ENCODE measurements around the gene ATP5F1D. TPM values are rescaled to one million over a fixed set of nuclear protein-coding genes. Genes with fewer than 3 reads are reported as not detected.

The ATP5F1D gene
- total and polyA plus RNA-seq, 2 of the 13 experiments (the other 11 are each of a cell fraction or from before 2014, with no cell fraction given): 39.4 to 78.7 TPM

GRCh38 chr19:1284293-1284978 is 42.9 kb downstream of the ATP5F1D start (continued):
- TF ChIP-seq ZNF83 (CRISPR knock-in tag; IDR thresholded peaks at IDR 0.05; ENCODE audit: borderline replicate concordance) (no peak), NCOA2 (CRISPR knock-in tag; IDR thresholded peaks at IDR 0.05) (no peak), ZNF496 (CRISPR knock-in tag; IDR thresholded peaks at IDR 0.05; ENCODE audit: insufficient replicate concordance) (no peak), CBFB (CRISPR knock-in tag; IDR thresholded peaks at IDR 0.05) (no peak), ZNF577 (CRISPR knock-in tag; IDR thresholded peaks at IDR 0.05; ENCODE audit: borderline replicate concordance, low read depth) (no peak), ZNF235 (CRISPR knock-in tag; IDR thresholded peaks at IDR 0.05; ENCODE audit: borderline replicate concordance) (0 out of 2 replicates have a peak, but pooled peaks have one; percentile 5), ZNF234 (CRISPR knock-in tag; conservative IDR thresholded peaks at IDR 0.05) (no peak), ZFAT (CRISPR knock-in tag; conservative IDR thresholded peaks at IDR 0.05) (no peak), ZKSCAN1 (IDR thresholded peaks at IDR 0.05; ENCODE audit: low read length) (no peak), ARHGAP35 (CRISPR knock-in tag; IDR thresholded peaks at IDR 0.05; ENCODE audit: borderline replicate concordance) (no peak; the same call in 1 of the 2 replicates), NFIB (CRISPR knock-in tag; IDR thresholded peaks at IDR 0.05; ENCODE audit: borderline replicate concordance) (no peak), CREM (IDR thresholded peaks at IDR 0.05) (no peak; the same call in 1 of the 2 replicates), CREM (CRISPR knock-in tag; IDR thresholded peaks at IDR 0.05) (no peak), MEF2D (CRISPR knock-in tag; IDR thresholded peaks at IDR 0.05) (0 out of 2 replicates have a peak, but pooled peaks have one; percentile 25), ZNF652 (CRISPR knock-in tag; IDR thresholded peaks at IDR 0.05; ENCODE audit: borderline replicate concordance, low read depth) (no peak), ZNF256 (CRISPR knock-in tag; conservative IDR thresholded peaks at IDR 0.05) (no peak), CCAR2 (optimal IDR thresholded peaks at IDR 0.05; ENCODE audit: low read depth, low read length) (no peak), ZNF703 (CRISPR knock-in tag; IDR thresholded peaks at IDR 0.05; ENCODE audit: borderline replicate concordance) (no peak), SMAD3 (CRISPR knock-in tag; IDR thresholded peaks at IDR 0.05) (no peak), ZFP90 (CRISPR knock-in tag; IDR thresholded peaks at IDR 0.05; ENCODE audit: borderline replicate concordance) (no peak), ZNF296 (CRISPR knock-in tag; conservative IDR thresholded peaks at IDR 0.05) (no peak)
- TF ChIP-seq, protein P1, sequence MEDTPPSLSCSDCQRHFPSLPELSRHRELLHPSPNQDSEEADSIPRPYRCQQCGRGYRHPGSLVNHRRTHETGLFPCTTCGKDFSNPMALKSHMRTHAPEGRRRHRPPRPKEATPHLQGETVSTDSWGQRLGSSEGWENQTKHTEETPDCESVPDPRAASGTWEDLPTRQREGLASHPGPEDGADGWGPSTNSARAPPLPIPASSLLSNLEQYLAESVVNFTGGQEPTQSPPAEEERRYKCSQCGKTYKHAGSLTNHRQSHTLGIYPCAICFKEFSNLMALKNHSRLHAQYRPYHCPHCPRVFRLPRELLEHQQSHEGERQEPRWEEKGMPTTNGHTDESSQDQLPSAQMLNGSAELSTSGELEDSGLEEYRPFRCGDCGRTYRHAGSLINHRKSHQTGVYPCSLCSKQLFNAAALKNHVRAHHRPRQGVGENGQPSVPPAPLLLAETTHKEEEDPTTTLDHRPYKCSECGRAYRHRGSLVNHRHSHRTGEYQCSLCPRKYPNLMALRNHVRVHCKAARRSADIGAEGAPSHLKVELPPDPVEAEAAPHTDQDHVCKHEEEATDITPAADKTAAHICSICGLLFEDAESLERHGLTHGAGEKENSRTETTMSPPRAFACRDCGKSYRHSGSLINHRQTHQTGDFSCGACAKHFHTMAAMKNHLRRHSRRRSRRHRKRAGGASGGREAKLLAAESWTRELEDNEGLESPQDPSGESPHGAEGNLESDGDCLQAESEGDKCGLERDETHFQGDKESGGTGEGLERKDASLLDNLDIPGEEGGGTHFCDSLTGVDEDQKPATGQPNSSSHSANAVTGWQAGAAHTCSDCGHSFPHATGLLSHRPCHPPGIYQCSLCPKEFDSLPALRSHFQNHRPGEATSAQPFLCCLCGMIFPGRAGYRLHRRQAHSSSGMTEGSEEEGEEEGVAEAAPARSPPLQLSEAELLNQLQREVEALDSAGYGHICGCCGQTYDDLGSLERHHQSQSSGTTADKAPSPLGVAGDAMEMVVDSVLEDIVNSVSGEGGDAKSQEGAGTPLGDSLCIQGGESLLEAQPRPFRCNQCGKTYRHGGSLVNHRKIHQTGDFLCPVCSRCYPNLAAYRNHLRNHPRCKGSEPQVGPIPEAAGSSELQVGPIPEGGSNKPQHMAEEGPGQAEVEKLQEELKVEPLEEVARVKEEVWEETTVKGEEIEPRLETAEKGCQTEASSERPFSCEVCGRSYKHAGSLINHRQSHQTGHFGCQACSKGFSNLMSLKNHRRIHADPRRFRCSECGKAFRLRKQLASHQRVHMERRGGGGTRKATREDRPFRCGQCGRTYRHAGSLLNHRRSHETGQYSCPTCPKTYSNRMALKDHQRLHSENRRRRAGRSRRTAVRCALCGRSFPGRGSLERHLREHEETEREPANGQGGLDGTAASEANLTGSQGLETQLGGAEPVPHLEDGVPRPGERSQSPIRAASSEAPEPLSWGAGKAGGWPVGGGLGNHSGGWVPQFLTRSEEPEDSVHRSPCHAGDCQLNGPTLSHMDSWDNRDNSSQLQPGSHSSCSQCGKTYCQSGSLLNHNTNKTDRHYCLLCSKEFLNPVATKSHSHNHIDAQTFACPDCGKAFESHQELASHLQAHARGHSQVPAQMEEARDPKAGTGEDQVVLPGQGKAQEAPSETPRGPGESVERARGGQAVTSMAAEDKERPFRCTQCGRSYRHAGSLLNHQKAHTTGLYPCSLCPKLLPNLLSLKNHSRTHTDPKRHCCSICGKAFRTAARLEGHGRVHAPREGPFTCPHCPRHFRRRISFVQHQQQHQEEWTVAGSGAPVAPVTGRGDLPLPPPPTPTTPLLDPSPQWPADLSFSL (CRISPR knock-in tag; IDR thresholded peaks at IDR 0.05): no peak
- TF ChIP-seq, protein P2, sequence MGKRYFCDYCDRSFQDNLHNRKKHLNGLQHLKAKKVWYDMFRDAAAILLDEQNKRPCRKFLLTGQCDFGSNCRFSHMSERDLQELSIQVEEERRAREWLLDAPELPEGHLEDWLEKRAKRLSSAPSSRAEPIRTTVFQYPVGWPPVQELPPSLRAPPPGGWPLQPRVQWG (CRISPR knock-in tag; IDR thresholded peaks at IDR 0.05; ENCODE audit: borderline replicate concordance, low read depth): no peak
- TF ChIP-seq, protein P3, sequence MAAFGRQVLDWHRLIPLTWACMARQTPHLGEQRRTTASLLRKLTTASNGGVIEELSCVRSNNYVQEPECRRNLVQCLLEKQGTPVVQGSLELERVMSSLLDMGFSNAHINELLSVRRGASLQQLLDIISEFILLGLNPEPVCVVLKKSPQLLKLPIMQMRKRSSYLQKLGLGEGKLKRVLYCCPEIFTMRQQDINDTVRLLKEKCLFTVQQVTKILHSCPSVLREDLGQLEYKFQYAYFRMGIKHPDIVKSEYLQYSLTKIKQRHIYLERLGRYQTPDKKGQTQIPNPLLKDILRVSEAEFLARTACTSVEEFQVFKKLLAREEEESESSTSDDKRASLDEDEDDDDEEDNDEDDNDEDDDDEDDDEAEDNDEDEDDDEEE (CRISPR knock-in tag; IDR thresholded peaks at IDR 0.05): no peak

All from HepG2 (cell line).